ENCODE results near the gene PCLO. TPM values are rescaled to one million over a fixed set of nuclear protein-coding genes. Genes with fewer than 3 reads are reported as not detected.

The PCLO gene
- total and polyA plus RNA-seq, 9 of the 15 experiments (the other 6 are each of a cell fraction or from before 2014, with no cell fraction given) = under 0.01 to 0.01 TPM; not detected in 7

GRCh38 chr7:82953324-82954027 lies 209.2 kb downstream of the PCLO start:
- intact Hi-C loops (cut with micrococcal nuclease) = no loop called here
- Histone ChIP-seq H3K79me2 (ENCODE audit: control insufficient read depth, insufficient read depth, low read length) (no peaks in the 10 kb centered on the region), H3K36me3 (ENCODE audit: control insufficient read depth, insufficient read depth, low read length) (no peaks in the 10 kb centered on the region), H3K4me3 (no peak overlapping the region), H3K9me3 (replicated peaks; ENCODE audit: control insufficient read depth, insufficient read depth, low read depth, low read length) (no peaks in the 10 kb centered on the region; the same call in 1 of the 2 replicates), H3K4me1 (replicated peaks in 1 of 2; ENCODE audit: control insufficient read depth in 2 of 2, insufficient read depth in 2 of 2, low read length in 2 of 2) (no peaks in the 10 kb centered on the region), H3K4me2 (ENCODE audit: insufficient read depth, low read length) (no peak overlapping the region), H4K20me1 (replicated peaks; ENCODE audit: control insufficient read depth, insufficient read depth, low read length) (no peaks in the 10 kb centered on the region), H3K9me1 (ENCODE audit: control insufficient read depth, insufficient read depth, low read length) (no peaks in the 10 kb centered on the region), H3K27me3 (ENCODE audit: control insufficient read depth in 2 of 2, insufficient read depth in 2 of 2, low read length in 2 of 2) (no peaks in the 10 kb centered on the region), H2AFZ (ENCODE audit: low read depth, low read length) (no peak overlapping the region), H3K9ac (ENCODE audit: insufficient read depth in 1 of 2, low read depth in 2 of 2, low read length in 2 of 2) (no peak overlapping the region), H3K27ac (ENCODE audit: extremely low read depth, low read depth, low read length) (no peak overlapping the region)
- CTCF ChIA-PET (ENCODE audit: low intra/inter-chr PET ratio) = no interaction called here
- POLR2A ChIA-PET = no interaction called here
- no peak for DNase-seq (ENCODE audit: extremely low read depth in 1 of 4, low spot score in 3 of 4)
- in situ Hi-C loops (cut with MboI) = no loop called here
- TF ChIP-seq MTA2 (IDR thresholded peaks at IDR 0.05; ENCODE audit: low read depth) (no peak), ZBTB1 (CRISPR knock-in tag; IDR thresholded peaks at IDR 0.05; ENCODE audit: borderline replicate concordance, low read depth) (no peak), ZC3H8 (IDR thresholded peaks at IDR 0.05) (no peak), BRF1 (IDR thresholded peaks at IDR 0.05; ENCODE audit: borderline replicate concordance, extremely low read depth, insufficient read length) (no peak), PREB (CRISPR knock-in tag; IDR thresholded peaks at IDR 0.05) (no peak), FOXM1 (IDR thresholded peaks at IDR 0.05; ENCODE audit: low read depth) (no peak), FOXM1 (CRISPR knock-in tag; IDR thresholded peaks at IDR 0.05; ENCODE audit: low read depth) (no peak), GATAD2B (IDR thresholded peaks at IDR 0.05; ENCODE audit: borderline replicate concordance) (no peak), ZFP1 (CRISPR knock-in tag; IDR thresholded peaks at IDR 0.05) (no peak), ADNP (tag; IDR thresholded peaks at IDR 0.05) (no peak), ZNF699 (CRISPR knock-in tag; IDR thresholded peaks at IDR 0.05; ENCODE audit: insufficient replicate concordance) (no peak)
- BruUV-seq (replicated peaks) = no TSS peak
- WGBS (ENCODE audit: insufficient coverage, low coverage, missing lambda C conversion rate) = 0% methylated on average over 5 of the region's 6 CpGs
- ATAC-seq = no peak
- no peak for FAIRE-seq
